HepG2 (cell line): ENCODE measurements around the gene MYH16. TPM values are rescaled to one million over a fixed set of nuclear protein-coding genes. Genes with fewer than 3 reads are reported as not detected.

Experiments
- ELF4 ChIP-seq: sonication (generic); formaldehyde crosslinking; IDR thresholded peaks from 2 replicates; pipeline ENCODE4 v1.5.0; 2020; ENCODE audit warnings: missing genetic modification reagents, mild to moderate bottlenecking, moderate library complexity, borderline replicate concordance
- NPAS2 ChIP-seq: sonication (generic); formaldehyde crosslinking; IDR thresholded peaks from 2 replicates; pipeline ENCODE4 v1.8.0; 2022; ENCODE audit warnings: mild to moderate bottlenecking, missing genetic modification reagents, borderline replicate concordance
- ZNF136 ChIP-seq: sonication (generic); formaldehyde crosslinking; IDR thresholded peaks from 2 replicates; pipeline ENCODE4 v1.8.1; 2022; ENCODE audit warnings: low read depth, mild to moderate bottlenecking, moderate library complexity, missing genetic modification reagents
- ZNF598 ChIP-seq: sonication (generic); formaldehyde crosslinking; IDR thresholded peaks from 2 replicates; pipeline ENCODE4 v1.5.1; 2020; ENCODE audit warnings: mild to moderate bottlenecking, missing genetic modification reagents, borderline replicate concordance
- ZNF720 ChIP-seq: sonication (generic); formaldehyde crosslinking; IDR thresholded peaks from 2 replicates; pipeline ENCODE4 v1.4.0; 2020; ENCODE audit warnings: missing genetic modification reagents
- polyA plus RNA-seq, 8 experiments: library from polyadenylated mRNA; depleted of rRNA in 3 of 8; stranded (reverse) in 7 of 8; unstranded in 1 of 8; fragments of >200 nt; fragmentation: Illumina TruSeq in 4 of 8; extraction: Trizol in 4 of 8; gene quantifications; 2 replicates each; pipeline versions ENCODE4 v1.2.1 to v1.2.3, GENCODE V29; 2011 to 2016; ENCODE audit warnings: low read depth in 4 of 8, missing spikeins in 1 of 8, mixed read lengths in 1 of 8; ENCODE audit not compliant: insufficient read depth in 1 of 8
- total RNA-seq, 5 experiments: library from RNA; depleted of rRNA; stranded (reverse); fragments of >200 nt; fragmentation: Illumina TruSeq; extraction: Trizol; gene quantifications; 2 replicates each; pipeline ENCODE4 v1.2.3, GENCODE V29; 2016; ENCODE audit warnings: low read depth in 1 of 5
- TF ChIP-seq, protein P1 (sequence below), 2 experiments: fragments of 450-650 bp in 1 of 2; sonication (generic) in 1 of 2; formaldehyde crosslinking in 1 of 2; IDR thresholded peaks; 2 replicates each; pipeline versions ENCODE4 v1.6.1 to v1.8.0; 2016 to 2022; ENCODE audit warnings: antibody characterized with exemption in 1 of 2, mild to moderate bottlenecking in 1 of 2, missing genetic modification reagents in 1 of 2
- TF ChIP-seq, protein P2 (sequence below): sonication (generic); formaldehyde crosslinking; IDR thresholded peaks from 2 replicates; pipeline ENCODE4 v1.8.0; 2022; ENCODE audit warnings: missing genetic modification reagents, mild to moderate bottlenecking, moderate library complexity, borderline replicate concordance

Gene MYH16
- total and polyA plus RNA-seq, 2 of the 13 experiments (the other 11 are each of a cell fraction or from before 2014, with no cell fraction given) = 0.05 to 0.15 TPM

DNA sequence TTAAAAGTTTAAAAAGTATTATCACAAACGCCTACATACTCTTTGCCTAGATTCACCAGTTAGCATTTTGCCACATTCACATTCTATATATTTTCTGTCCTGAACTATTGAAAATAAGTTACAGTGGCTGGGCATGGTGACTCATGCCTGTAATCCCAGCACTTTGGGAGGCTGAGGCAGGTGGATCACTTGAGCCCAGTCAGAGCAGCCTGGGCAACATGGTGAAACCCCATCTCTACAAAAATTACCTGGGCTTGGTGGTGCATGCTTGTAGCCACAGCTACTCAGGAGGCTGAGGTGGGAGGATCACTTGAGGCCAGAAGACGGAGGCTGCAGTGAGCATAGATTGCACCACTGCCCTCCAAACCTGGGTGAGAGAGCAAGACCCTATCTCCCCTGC lies 58.4 kb downstream of the MYH16 start (continued):
- TF ChIP-seq, protein P1, sequence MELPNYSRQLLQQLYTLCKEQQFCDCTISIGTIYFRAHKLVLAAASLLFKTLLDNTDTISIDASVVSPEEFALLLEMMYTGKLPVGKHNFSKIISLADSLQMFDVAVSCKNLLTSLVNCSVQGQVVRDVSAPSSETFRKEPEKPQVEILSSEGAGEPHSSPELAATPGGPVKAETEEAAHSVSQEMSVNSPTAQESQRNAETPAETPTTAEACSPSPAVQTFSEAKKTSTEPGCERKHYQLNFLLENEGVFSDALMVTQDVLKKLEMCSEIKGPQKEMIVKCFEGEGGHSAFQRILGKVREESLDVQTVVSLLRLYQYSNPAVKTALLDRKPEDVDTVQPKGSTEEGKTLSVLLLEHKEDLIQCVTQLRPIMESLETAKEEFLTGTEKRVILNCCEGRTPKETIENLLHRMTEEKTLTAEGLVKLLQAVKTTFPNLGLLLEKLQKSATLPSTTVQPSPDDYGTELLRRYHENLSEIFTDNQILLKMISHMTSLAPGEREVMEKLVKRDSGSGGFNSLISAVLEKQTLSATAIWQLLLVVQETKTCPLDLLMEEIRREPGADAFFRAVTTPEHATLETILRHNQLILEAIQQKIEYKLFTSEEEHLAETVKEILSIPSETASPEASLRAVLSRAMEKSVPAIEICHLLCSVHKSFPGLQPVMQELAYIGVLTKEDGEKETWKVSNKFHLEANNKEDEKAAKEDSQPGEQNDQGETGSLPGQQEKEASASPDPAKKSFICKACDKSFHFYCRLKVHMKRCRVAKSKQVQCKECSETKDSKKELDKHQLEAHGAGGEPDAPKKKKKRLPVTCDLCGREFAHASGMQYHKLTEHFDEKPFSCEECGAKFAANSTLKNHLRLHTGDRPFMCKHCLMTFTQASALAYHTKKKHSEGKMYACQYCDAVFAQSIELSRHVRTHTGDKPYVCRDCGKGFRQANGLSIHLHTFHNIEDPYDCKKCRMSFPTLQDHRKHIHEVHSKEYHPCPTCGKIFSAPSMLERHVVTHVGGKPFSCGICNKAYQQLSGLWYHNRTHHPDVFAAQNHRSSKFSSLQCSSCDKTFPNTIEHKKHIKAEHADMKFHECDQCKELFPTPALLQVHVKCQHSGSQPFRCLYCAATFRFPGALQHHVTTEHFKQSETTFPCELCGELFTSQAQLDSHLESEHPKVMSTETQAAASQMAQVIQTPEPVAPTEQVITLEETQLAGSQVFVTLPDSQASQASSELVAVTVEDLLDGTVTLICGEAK (IDR thresholded peaks at IDR 0.05) = no peak
- TF ChIP-seq, protein P1 (CRISPR knock-in tag; IDR thresholded peaks at IDR 0.05) = no peak
- no peak for TF ChIP-seq ZNF598 (CRISPR knock-in tag)
- TF ChIP-seq ELF4 (CRISPR knock-in tag) = no peak
- no peak for TF ChIP-seq ZNF720 (CRISPR knock-in tag)
- no peak for TF ChIP-seq ZNF136 (CRISPR knock-in tag)
- TF ChIP-seq, protein P2, sequence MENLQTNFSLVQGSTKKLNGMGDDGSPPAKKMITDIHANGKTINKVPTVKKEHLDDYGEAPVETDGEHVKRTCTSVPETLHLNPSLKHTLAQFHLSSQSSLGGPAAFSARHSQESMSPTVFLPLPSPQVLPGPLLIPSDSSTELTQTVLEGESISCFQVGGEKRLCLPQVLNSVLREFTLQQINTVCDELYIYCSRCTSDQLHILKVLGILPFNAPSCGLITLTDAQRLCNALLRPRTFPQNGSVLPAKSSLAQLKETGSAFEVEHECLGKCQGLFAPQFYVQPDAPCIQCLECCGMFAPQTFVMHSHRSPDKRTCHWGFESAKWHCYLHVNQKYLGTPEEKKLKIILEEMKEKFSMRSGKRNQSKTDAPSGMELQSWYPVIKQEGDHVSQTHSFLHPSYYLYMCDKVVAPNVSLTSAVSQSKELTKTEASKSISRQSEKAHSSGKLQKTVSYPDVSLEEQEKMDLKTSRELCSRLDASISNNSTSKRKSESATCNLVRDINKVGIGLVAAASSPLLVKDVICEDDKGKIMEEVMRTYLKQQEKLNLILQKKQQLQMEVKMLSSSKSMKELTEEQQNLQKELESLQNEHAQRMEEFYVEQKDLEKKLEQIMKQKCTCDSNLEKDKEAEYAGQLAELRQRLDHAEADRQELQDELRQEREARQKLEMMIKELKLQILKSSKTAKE (CRISPR knock-in tag) = no peak
- no peak for TF ChIP-seq NPAS2 (CRISPR knock-in tag)
- TF ChIP-seq, all 625 proteins: peak for 1
